ENCODE measurements around the gene CBFA2T2.
"Not testable (repeated sequence)": the region's sequence is repeated elsewhere in the genome, so short reads cannot be mapped to it uniquely, and the experiment has no call there.

The CBFA2T2 gene

GRCh38 chr20:33644313-33645071 is 154.6 kb downstream of the CBFA2T2 start:
- no peak for TF ChIP-seq CTCF (conservative IDR thresholded peaks at IDR 0.05; ENCODE audit: low read depth, low read length)
- H3K4me3 ChIP-seq (ENCODE audit: low read length) = no peak overlapping the region
- DNase-seq (ENCODE audit: low read depth) = no peak

- no peak for DNase-seq (ENCODE audit: low read depth)
- TF ChIP-seq CTCF (conservative IDR thresholded peaks at IDR 0.05; ENCODE audit: low read depth, low read length) = no peak
- no peak overlapping the region for H3K4me3 ChIP-seq (ENCODE audit: low read length)
Measured at GRCh38 chr20:33645072-33645358, 155.1 kb downstream of the CBFA2T2 start.

- no peak for DNase-seq (ENCODE audit: low read depth)
- H3K4me3 ChIP-seq (ENCODE audit: low read length) = no peak overlapping the region
- no peak for TF ChIP-seq CTCF (conservative IDR thresholded peaks at IDR 0.05; ENCODE audit: low read depth, low read length)
Measured at GRCh38 chr20:33645396-33645795, 155.5 kb downstream of the CBFA2T2 start.

- no peak overlapping the region for H3K4me3 ChIP-seq (ENCODE audit: low read length)
- TF ChIP-seq CTCF (conservative IDR thresholded peaks at IDR 0.05; ENCODE audit: low read depth, low read length) = no peak
Measured at GRCh38 chr20:33646191-33646590, 156.3 kb downstream of the CBFA2T2 start.

DNA sequence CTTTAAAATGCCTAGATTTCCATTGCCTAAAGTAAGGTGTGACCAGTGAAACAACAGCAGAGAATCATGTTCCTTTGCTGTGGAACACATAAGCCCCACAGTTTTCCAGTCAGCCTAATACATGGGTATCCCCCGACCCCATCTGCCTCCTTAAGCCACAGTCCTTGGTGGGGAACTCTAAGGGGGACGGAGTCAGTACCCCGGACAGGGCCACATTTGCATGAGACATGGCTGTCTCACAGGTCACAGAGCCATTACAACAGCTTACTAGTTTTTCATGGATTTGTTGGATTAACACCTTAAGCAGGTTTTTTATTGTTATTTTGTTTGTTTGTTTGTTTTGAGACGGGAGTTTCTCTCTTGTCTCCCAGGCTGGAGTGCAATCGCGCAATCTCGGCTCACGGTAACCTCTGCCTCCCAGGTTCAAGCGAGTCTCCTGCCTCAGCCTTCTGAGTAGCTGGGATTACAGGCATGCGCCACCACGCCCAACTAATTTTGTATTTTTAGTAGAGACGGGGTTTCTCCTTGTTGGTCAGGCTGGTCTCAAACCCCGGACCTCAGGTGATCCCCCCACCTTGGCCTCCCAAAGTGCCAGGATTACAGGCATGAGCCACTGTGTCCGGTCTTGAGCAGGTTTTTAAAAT is 157.2 kb downstream of the CBFA2T2 start:
- not testable (repeated sequence) for DNase-seq (ENCODE audit: low read depth)

More at GRCh38 chr20:33646191-33646590, 156.3 kb downstream of the CBFA2T2 start:
- DNase-seq (ENCODE audit: low read depth) = no peak

GRCh38 chr20:33647603-33648395 is 157.9 kb downstream of the CBFA2T2 start:
- H3K4me3 ChIP-seq (ENCODE audit: low read length) = no peak overlapping the region
- DNase-seq (ENCODE audit: low read depth) = no peak
- TF ChIP-seq CTCF (conservative IDR thresholded peaks at IDR 0.05; ENCODE audit: low read depth, low read length) = no peak

More for the DNA sequence above, 157.2 kb downstream of the CBFA2T2 start:
- H3K4me3 ChIP-seq (ENCODE audit: low read length) = not testable (repeated sequence)

DNA sequence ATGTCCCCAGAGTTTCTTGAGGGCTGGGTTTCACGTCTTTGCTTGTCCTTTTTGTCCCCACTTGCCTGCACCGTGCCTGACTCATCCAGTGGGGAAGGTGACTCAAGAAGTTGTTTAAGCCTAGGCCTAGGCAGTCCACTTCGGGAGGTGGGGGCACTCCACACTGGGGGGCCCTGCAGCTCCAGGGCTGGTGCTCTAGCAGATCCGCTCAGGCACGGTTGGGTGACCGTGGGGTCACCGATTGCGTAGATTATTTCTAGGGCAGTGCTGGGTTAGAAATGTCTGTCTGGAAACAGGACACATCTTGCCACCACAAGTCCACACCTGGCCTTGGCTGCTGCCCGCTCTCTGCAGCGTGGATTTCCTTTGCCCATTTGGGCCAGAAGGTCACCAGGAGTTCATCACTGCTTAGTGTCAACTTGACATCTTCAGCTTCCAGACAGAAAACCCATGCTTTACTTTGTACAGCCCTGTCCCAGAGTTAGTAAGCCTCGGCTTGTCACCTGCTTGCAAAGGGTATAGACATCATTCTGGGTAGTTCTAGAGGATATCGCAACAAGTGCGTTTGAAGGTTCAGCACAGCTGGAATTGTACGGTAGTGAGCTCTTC is 158.6 kb downstream of the CBFA2T2 start:
- no peak for DNase-seq (ENCODE audit: low read depth)
- no peak overlapping the region for H3K4me3 ChIP-seq (ENCODE audit: low read length)
- no peak for TF ChIP-seq CTCF (conservative IDR thresholded peaks at IDR 0.05; ENCODE audit: low read depth, low read length)

All from retinal pigment epithelial cell (primary cell).